ENCODE results near the gene ILF2.
A peak's percentile ranks its signal among the peaks of the same experiment; 100 is the strongest.

The ILF2 gene

DNA sequence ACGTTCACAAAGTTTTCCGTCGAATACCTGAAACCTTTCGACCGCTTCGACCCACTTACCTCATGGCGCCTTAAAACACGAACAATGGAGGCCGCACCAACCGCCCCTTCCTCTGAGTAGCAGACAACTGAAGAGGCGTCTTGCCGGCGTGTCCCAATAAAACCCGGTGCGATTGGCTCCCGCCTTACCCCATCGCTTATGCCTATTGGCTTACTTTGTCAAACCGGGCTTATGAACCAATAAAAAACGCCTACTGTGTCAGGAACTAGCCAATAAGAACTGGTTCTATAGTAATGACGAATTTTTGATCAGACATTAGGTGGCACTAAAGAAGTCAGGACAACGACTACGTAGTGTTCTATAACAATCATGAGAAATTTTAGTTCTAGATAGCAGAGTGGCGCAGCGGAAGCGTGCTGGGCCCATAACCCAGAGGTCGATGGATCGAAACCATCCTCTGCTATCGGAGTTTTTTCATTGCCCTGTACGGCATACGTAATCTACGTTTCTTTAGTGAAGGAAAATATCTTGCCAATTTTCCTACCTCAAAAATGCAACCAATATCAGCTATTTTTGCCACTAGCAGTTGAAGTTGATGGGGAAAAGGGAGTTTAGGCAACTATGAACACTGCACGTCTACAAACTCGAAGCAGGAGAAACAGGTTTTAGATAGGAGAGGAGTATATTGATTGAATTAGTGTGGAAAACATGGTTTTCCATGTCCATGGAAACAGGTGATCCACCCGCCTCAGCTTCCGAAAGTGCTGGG is at the start of gene ILF2:
Gene ILF2, minus strand, starts transcription at position 135 of the 769 bp plus-strand sequence. Its CDS starts 71 bp downstream, at position 64.
- TF ChIP-seq TCF12 (IDR thresholded peaks at IDR 0.05; ENCODE audit: low read depth) (peak; percentile 68), YY1 (IDR thresholded peaks at IDR 0.05; ENCODE audit: low read depth) (peak; percentile 87), FOXM1 (IDR thresholded peaks at IDR 0.05; ENCODE audit: borderline replicate concordance, low read depth) (peak; percentile 80), NFIC (IDR thresholded peaks at IDR 0.05) (no peak), RAD21 (IDR thresholded peaks at IDR 0.05; ENCODE audit: low read depth) (no peak), CEBPB (IDR thresholded peaks at IDR 0.05) (peak; percentile 63; the same call in 1 of the 2 replicates), EP300 (IDR thresholded peaks at IDR 0.05; ENCODE audit: borderline replicate concordance) (no peak), CREB1 (IDR thresholded peaks at IDR 0.05; ENCODE audit: low read depth) (peak; percentile 63; the same call in 1 of the 2 replicates), TAF1 (IDR thresholded peaks at IDR 0.05; ENCODE audit: low read depth) (peak; percentile 89), TEAD4 (IDR thresholded peaks at IDR 0.05) (peak; percentile 92)
- TF ChIP-seq, protein P1, sequence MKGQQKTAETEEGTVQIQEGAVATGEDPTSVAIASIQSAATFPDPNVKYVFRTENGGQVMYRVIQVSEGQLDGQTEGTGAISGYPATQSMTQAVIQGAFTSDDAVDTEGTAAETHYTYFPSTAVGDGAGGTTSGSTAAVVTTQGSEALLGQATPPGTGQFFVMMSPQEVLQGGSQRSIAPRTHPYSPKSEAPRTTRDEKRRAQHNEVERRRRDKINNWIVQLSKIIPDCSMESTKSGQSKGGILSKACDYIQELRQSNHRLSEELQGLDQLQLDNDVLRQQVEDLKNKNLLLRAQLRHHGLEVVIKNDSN (IDR thresholded peaks at IDR 0.05) = no peak
- TF ChIP-seq, protein P2, sequence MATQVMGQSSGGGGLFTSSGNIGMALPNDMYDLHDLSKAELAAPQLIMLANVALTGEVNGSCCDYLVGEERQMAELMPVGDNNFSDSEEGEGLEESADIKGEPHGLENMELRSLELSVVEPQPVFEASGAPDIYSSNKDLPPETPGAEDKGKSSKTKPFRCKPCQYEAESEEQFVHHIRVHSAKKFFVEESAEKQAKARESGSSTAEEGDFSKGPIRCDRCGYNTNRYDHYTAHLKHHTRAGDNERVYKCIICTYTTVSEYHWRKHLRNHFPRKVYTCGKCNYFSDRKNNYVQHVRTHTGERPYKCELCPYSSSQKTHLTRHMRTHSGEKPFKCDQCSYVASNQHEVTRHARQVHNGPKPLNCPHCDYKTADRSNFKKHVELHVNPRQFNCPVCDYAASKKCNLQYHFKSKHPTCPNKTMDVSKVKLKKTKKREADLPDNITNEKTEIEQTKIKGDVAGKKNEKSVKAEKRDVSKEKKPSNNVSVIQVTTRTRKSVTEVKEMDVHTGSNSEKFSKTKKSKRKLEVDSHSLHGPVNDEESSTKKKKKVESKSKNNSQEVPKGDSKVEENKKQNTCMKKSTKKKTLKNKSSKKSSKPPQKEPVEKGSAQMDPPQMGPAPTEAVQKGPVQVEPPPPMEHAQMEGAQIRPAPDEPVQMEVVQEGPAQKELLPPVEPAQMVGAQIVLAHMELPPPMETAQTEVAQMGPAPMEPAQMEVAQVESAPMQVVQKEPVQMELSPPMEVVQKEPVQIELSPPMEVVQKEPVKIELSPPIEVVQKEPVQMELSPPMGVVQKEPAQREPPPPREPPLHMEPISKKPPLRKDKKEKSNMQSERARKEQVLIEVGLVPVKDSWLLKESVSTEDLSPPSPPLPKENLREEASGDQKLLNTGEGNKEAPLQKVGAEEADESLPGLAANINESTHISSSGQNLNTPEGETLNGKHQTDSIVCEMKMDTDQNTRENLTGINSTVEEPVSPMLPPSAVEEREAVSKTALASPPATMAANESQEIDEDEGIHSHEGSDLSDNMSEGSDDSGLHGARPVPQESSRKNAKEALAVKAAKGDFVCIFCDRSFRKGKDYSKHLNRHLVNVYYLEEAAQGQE (IDR thresholded peaks at IDR 0.05; ENCODE audit: low read depth) = no peak
- TF ChIP-seq, protein P3, sequence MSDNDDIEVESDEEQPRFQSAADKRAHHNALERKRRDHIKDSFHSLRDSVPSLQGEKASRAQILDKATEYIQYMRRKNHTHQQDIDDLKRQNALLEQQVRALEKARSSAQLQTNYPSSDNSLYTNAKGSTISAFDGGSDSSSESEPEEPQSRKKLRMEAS (IDR thresholded peaks at IDR 0.05) = peak; percentile 76

DNA sequence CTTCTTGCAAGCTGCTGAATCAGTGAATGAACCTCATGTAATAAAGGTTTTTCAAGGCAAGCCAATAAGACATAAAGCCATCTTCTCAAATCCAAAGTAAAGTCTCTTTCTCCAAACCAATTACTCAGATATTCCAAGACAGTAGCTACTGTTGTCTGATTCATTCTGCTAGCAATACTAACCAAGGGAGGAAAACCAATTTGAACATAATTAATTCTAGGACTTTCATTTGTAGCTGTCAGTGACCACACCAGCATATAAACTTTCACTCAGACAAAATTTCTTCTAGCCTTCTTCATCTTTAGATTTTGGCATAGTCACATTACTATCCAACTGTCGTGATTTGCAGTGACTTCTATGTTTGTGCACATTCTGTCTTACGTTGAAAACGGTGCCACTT is 46.5 kb upstream of the ILF2 start:
- TF ChIP-seq FOXM1 (IDR thresholded peaks at IDR 0.05; ENCODE audit: borderline replicate concordance, low read depth) (no peak), TEAD4 (IDR thresholded peaks at IDR 0.05) (no peak), TCF12 (IDR thresholded peaks at IDR 0.05; ENCODE audit: low read depth) (no peak), CEBPB (IDR thresholded peaks at IDR 0.05) (no peak), EP300 (IDR thresholded peaks at IDR 0.05; ENCODE audit: borderline replicate concordance) (no peak), EGR1 (IDR thresholded peaks at IDR 0.05) (no peak), TAF1 (IDR thresholded peaks at IDR 0.05; ENCODE audit: low read depth) (no peak), NFIC (IDR thresholded peaks at IDR 0.05) (no peak)
- TF ChIP-seq, protein P1 (IDR thresholded peaks at IDR 0.05) = no peak
- TF ChIP-seq, protein P3 (IDR thresholded peaks at IDR 0.05) = no peak
- TF ChIP-seq, protein P2 (IDR thresholded peaks at IDR 0.05; ENCODE audit: low read depth) = no peak

DNA sequence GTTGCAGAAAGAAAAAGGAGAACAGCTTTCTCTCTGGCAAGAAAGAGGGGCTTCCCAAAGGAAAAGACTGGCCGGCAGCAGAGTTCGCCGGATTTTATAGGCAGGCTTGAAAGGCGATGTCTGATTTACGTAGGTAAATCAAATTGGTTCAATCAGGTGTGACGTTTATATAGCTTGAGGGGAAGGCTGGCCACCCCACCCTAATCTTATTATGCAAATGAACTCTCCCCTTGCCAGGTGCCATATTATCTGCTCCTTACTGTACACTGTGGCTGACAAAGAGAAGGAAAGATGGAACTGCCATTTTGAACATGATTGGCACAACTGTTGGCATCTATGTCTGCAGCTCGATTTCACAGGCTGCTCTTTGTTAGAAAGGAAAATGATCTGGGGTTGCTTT is 40.2 kb upstream of the ILF2 start:
- no peak for TF ChIP-seq CEBPB (IDR thresholded peaks at IDR 0.05)
- TF ChIP-seq RAD21 (IDR thresholded peaks at IDR 0.05; ENCODE audit: low read depth) = no peak
- TF ChIP-seq, protein P1 (IDR thresholded peaks at IDR 0.05) = no peak
- TF ChIP-seq EP300 (IDR thresholded peaks at IDR 0.05; ENCODE audit: borderline replicate concordance) = no peak
- TF ChIP-seq EGR1 (IDR thresholded peaks at IDR 0.05) = no peak
- no peak for TF ChIP-seq FOXM1 (IDR thresholded peaks at IDR 0.05; ENCODE audit: borderline replicate concordance, low read depth)
- TF ChIP-seq ZBTB7A (IDR thresholded peaks at IDR 0.05; ENCODE audit: low read depth) = no peak
- no peak for TF ChIP-seq TCF12 (IDR thresholded peaks at IDR 0.05; ENCODE audit: low read depth)
- no peak for TF ChIP-seq CREB1 (IDR thresholded peaks at IDR 0.05; ENCODE audit: low read depth)
- TF ChIP-seq TAF1 (IDR thresholded peaks at IDR 0.05; ENCODE audit: low read depth) = no peak
- no peak for TF ChIP-seq YY1 (IDR thresholded peaks at IDR 0.05; ENCODE audit: low read depth)
- TF ChIP-seq NFIC (IDR thresholded peaks at IDR 0.05) = no peak

DNA sequence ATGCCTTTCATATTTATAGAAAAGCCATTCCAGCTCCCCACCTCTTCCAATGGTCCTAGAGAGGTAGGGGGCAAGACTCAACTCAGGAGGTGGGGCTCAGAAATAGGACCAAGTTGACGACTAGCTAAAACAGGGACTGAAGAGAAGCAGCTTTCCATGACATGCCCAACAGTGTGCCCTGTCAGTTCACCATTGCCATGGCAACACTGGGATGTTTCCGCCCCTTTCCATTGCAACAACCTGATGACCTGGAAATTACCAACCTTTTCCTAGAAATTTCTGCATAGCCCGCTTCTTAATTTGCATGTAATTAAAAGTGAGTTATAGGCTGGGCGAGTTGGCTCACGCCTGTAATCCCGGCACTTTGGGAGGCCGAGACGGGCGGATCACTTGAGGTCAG is 34.7 kb upstream of the ILF2 start:
- TF ChIP-seq TEAD4 (IDR thresholded peaks at IDR 0.05) (no peak), FOXM1 (IDR thresholded peaks at IDR 0.05; ENCODE audit: borderline replicate concordance, low read depth) (no peak), TCF12 (IDR thresholded peaks at IDR 0.05; ENCODE audit: low read depth) (no peak), NFIC (IDR thresholded peaks at IDR 0.05) (no peak), CEBPB (IDR thresholded peaks at IDR 0.05) (no peak), RAD21 (IDR thresholded peaks at IDR 0.05; ENCODE audit: low read depth) (no peak), CREB1 (IDR thresholded peaks at IDR 0.05; ENCODE audit: low read depth) (no peak), ZBTB7A (IDR thresholded peaks at IDR 0.05; ENCODE audit: low read depth) (no peak), YY1 (IDR thresholded peaks at IDR 0.05; ENCODE audit: low read depth) (no peak), EP300 (IDR thresholded peaks at IDR 0.05; ENCODE audit: borderline replicate concordance) (no peak), TAF1 (IDR thresholded peaks at IDR 0.05; ENCODE audit: low read depth) (no peak), EGR1 (IDR thresholded peaks at IDR 0.05) (no peak)
- TF ChIP-seq, protein P2 (IDR thresholded peaks at IDR 0.05; ENCODE audit: low read depth) = no peak
- TF ChIP-seq, protein P1 (IDR thresholded peaks at IDR 0.05) = no peak
- TF ChIP-seq, protein P3 (IDR thresholded peaks at IDR 0.05) = no peak
